ENCODE measurements around the gene ERMP1.

ERMP1 gene

DNA sequence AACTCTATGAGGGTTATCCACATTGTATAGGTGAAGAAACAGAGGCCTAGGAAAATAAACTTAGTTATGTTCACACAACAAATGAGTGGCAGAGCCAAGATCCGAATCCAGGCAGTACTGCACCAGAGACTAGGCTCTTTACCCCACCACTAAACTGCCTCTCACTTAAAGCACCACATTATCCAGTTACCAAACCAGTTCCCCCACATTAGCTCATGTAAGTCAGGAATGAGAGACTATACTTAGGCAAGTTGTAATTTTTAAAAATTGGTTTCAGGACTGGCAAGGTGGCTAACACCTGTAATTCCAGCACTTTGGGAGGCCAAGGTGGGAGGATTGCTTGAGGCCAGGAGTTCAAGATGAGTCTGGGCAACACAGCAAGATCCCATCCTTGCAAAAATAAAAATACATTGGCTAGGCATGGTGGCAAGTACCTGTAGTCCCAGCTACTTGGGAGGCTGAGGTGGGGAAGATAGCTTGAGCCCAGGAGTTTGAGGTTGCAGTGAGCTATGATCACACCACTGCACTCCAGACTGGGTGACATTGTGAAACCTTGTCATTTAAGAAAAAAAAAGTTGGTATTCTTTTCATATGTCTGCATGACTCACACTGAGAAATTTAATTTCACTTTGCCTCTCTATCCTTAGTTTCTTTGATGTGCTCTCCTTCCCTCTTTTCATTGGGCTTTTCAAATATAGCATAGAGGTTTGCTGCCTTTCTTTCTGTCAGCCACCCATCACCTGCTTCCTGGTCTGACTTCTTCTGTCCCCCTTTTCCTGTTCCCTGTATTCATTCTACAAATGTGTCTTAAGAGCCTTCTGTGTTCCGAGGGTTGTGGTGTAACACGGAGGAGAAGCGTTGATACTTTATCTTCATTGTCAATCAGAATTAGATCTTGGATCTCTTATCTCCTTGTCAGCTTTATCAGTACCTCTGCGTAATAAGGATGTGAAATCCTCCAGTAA, 64.7 kb downstream of the ERMP1 start:
- no peak for DNase-seq

DNA sequence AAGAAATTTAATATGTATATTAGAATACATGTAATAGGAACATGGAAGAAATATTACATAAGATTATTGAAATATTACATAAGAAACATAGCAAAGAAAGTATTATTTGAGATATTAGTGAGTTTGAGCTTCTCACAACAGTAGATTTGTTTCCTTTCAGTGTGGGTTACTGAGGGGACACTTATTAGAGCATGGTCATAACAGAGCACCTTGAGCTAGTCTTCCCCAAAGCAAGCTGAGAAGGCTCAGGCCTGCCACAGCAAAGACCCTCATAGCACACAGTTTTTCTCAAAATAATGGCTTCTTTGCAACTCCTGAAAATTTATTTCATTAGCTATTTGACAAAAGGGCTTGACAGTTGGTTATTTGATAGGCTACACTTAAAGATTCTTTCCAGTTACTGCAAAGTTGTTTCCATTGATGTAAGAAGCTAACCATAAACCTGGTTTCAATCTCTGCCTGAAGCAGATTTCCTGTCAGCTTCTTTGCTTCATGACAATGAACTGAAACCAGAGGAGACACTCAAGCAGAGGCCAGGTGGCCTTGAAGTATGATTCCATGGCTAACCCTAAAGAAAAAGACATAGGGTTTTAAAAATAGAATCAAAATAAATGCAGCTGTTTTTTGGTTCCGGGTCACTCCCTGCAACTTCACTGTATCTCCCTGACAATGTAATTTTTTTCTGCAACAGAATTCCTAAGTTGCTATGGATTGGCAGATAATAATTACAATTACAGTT, 68.6 kb downstream of the ERMP1 start:
- DNase-seq = no peak

DNA sequence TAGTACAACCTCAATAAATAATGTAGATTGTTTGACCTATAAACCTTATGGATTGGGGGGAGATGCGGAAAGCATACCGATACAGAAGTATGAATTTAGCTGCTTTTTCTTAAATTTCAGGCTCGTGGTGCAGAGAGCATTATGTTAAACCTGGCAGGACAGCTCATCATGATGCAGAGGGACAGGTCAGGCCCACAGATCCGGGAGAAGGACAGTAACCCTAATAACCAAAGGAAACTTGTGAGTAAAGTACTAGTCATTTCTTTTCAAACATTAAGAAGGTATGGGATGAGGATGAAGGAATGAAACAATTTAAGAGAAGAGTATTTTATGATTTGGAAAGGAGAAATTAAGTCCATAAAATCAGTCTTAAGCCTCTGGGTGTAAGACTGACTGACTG, 70.5 kb downstream of the ERMP1 start:
- no peak for DNase-seq

DNA sequence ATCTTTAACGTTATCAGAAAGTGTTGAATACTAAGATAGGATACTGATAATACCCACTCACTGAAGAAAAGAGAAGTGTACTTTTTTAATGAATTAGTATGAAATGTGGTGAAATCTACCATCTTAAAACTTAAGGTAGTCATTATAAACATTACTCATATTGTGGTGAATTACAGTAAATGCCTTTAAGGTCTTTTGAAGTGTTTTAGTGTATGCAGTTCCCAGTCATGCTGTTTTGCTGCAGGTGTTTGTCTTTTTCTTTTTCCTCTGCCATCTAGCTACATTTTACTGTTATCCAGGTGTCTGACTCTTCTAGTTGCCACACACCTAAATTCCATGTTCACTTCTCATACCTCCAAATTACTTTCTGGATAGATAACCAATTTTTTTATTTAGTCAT, 72.6 kb downstream of the ERMP1 start:
- no peak for DNase-seq

DNA sequence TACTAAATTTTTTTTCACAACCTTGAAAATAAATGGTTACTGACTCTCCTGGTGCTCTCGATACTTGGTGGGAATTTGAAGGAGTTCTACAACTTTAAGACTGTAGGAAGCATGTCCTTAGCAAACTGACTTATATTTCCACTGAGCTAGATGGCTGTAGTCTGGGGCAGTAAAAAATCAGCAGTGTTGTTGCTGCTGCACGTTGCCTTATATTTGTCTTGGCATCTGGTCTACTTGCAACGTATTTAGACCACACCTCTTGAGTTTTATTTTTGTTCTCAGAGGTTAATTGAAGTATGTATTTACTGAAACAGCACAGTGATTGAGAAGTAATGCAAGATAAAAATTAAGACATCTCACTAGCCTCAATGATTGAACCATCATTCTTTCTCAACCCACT, 76.3 kb downstream of the ERMP1 start:
- no peak for DNase-seq

DNA sequence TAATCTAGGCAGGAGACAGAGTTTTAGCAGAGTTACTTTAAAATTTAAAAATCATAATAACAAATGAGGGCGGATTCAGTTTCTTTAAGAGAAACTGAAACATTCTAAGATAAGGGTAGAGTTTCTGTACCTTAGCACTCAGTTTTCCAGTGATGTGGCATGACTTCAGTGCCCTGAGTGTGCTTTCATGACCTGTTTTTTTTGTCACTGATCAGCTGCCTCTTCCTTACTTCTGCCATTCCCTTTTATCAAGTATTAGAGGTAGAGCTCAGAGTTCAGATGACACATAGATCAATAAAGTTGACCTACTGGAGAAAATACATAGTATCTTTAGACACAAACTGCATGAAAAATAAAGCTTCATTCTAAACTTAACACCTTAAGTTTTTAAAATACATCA, 82.3 kb downstream of the ERMP1 start:
- no peak for DNase-seq

DNA sequence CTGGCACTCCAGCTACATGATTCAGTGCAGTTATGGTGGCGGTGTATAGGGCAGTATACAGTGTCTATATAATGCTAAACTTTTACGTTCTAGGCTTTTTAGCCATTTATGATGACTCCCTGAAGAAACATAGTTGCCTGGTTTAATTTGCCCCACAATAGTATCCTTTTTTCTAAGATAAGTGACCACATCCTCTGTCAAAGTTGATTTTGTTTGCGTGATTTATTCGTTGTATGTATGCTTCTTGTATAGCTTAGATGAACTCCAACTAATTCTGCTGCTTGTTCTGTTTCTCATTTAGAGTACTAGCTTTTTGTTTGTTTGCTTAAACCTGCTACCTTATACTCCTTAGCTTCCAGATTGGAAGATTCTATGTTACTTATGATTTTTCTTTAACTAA, 83.6 kb downstream of the ERMP1 start:
- DNase-seq = no peak

DNA sequence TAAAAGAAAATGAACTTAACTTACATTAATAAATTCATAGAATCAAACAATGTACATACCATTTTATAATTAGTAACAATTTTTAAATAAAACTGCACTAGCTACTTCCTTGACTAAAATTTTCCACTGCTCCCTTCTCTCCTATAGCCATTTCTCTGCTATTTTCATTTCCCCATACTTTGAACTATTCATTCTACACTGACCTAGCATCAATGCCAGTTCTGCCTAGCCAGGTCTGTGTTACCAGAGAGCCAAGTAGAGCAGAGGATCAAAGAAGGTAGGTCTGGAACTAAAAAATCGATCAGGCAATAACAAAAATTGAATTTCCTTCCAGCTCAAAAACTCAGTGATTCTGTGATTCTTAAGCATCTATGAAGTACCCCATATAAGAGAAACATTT, 84.5 kb downstream of the ERMP1 start:
- no peak for DNase-seq

DNA sequence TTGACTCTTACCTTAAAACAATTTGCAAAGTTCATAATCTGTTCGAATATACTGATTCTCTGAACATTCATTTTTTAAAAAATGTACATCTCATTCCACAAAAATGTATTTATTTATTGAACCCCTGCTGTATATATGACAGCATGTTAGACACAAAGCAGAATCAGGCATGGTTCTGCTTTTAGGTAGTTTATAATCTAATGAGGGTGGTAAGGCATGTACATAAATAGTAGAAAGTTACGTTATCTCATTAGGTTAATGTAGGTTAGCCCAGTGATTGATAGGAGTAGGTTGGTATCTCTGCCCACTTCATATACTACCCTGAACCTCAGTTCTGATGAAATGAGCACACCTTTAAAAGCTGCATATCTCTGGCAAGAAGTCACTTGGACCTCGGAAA, 89.8 kb downstream of the ERMP1 start:
- no peak for DNase-seq

DNA sequence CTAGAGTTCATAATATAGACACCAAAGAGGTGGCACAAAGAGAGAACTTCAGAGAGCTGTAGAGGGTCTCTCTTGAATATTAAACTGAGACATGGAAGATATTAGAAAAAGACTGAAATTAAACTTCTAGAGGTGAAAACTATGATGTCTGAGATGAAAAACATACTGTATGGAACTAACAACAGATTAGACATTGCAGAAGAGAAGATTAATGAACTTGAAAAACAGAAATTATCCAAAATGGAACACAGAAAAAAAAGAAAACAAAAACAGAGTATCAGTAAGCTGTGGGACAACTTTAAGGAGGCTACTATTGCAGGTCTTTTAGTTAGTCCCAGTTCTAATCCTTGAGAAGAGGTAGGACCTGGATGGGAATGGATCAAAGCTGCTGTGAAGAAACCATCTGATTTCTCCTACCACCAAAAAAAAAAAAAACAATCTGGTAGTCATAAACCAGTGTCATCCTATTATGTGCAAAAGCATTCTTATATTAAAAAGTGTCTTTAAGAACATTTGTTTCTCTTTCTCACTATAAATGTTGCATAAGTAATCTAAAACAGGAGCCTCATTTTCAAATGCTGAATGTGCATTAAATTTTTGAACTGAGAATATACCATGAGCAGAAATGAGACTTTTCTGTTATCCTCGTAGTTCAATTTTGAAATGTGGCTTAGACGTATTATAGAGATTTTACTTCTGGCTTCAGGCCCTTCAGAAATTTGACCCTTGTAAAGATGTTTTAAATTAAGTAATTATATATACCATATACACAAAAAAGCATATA, 96.2 kb downstream of the ERMP1 start:
- DNase-seq = no peak

DNA sequence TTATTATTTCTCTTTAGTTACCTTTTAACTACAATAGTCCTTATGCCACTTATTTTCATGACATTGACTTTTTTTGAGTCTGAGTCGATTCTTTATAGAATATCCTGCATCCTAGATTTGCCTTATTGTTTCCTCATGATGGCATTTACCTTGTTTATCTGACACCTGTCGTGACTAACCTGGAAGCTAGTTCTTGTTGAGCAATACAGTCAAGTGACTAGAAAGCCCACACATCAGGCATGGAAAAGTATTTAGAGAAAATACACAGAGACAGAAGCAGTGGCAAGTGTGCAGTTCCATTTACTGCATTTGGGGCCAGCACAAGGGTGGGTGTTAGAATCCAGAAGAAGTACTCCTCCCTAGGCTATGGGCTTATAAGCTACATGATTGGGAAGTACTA, 97.8 kb downstream of the ERMP1 start:
- DNase-seq = no peak
